Upper lobe of left lung (tissue), 4 donors: ENCODE data around the gene TPRX1.

Source experiments
- POLR2A ChIP-seq, 4 donors: fragments of 450-650 bp; IDR thresholded peaks; one replicate each; pipeline ENCODE4 v1.5.1; 2016 to 2017; ENCODE audit warnings: antibody characterized with exemption in 4 of 4, mild to moderate bottlenecking in 2 of 4
- TF ChIP-seq, protein P1 (sequence below), 6 experiments: fragments of 450-650 bp in 4 of 6; fragments of 200-600 bp in 2 of 6; sonication (generic) in 2 of 6; IDR thresholded peaks; one replicate each; pipeline ENCODE4 v1.5.1; 2016 to 2019; ENCODE audit warnings: antibody characterized with exemption in 6 of 6

DNA sequence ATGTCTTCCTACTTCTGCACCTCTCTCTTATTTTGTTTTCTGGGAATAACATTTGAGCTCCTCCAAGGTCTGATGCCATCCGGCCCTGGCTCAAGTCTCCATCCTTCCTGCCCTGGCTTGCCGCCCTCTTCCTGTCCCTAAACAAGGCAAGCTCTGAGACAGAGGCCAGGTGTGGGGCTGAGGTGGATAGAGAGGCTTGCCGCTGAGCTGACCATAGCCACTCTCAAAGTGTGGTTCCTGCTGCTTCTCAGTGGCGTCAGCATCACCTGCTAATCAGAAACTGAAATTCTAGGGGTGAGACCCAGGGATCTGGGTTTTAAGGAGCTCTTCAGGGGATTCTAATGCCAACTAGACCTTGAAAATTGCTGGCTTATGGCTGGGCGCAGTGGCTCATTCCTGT is 48.7 kb upstream of the TPRX1 start:
- TF ChIP-seq, protein P1, sequence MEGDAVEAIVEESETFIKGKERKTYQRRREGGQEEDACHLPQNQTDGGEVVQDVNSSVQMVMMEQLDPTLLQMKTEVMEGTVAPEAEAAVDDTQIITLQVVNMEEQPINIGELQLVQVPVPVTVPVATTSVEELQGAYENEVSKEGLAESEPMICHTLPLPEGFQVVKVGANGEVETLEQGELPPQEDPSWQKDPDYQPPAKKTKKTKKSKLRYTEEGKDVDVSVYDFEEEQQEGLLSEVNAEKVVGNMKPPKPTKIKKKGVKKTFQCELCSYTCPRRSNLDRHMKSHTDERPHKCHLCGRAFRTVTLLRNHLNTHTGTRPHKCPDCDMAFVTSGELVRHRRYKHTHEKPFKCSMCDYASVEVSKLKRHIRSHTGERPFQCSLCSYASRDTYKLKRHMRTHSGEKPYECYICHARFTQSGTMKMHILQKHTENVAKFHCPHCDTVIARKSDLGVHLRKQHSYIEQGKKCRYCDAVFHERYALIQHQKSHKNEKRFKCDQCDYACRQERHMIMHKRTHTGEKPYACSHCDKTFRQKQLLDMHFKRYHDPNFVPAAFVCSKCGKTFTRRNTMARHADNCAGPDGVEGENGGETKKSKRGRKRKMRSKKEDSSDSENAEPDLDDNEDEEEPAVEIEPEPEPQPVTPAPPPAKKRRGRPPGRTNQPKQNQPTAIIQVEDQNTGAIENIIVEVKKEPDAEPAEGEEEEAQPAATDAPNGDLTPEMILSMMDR (IDR thresholded peaks at IDR 0.05), result no peak
- TF ChIP-seq POLR2A (IDR thresholded peaks at IDR 0.05), result no peak
